ENCODE results near the gene ARL2BP.

Gene ARL2BP

DNA sequence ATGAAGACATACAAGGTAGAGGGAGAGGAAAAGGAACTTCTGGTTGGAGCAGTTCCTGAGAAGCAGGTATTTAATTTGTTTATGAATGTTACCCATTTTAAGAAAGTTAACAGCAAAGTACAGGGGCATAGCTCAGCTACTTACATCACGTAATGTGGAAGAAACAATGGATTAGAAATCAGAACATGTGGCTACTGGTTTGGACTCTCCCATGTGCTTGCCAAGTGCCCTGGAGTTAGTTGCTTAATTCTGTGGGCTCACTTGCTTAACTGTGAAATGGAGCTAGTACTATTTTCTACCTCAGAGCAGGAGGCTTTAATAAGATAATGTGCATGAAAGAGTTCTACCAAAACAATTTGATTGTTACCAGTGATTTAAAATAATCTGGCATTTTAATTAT, 31.6 kb upstream of the ARL2BP start:
- peaks cover 75% of the 10 kb centered on the region for H3K36me3 ChIP-seq (ENCODE audit: insufficient read depth, low read length)
- H3K4me3 ChIP-seq (ENCODE audit: low read depth, low read length), result no peak overlapping the region
- no peaks in the 10 kb centered on the region for H3K4me1 ChIP-seq (ENCODE audit: control insufficient read depth, insufficient read depth, low read length, unreplicated experiment)

DNA sequence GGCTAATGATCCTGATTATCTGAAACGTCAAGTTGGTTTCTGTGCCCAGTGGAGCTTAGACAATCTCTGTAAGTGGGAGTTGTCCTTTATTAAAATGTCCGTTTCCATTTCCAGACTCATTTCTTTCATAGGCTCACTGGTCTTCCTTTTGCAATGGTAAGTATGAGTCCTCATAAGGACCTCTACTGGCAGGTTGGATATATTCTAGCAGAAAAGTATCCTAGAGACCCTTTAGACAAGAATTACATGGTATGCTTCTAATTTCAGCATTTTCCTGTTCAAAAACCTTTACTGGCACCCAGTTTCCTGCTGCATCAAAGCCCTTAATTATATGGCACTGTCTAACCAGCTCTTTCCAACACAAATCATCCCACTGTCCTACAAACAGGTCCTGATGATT, 28.1 kb upstream of the ARL2BP start:
- Histone ChIP-seq H3K4me1 (ENCODE audit: control insufficient read depth, insufficient read depth, low read length, unreplicated experiment) (no peaks in the 10 kb centered on the region), H3K79me2 (ENCODE audit: control insufficient read depth, insufficient read depth, low read length, unreplicated experiment) (no peaks in the 10 kb centered on the region), H3K27ac (ENCODE audit: low read depth, low read length) (no peak overlapping the region), H3K27me3 (ENCODE audit: insufficient read depth, low read length) (no peaks in the 10 kb centered on the region), H3K4me3 (ENCODE audit: low read depth, low read length) (no peak overlapping the region), H3K36me3 (ENCODE audit: insufficient read depth, low read length) (peaks cover 83% of the 10 kb centered on the region), H2AFZ (ENCODE audit: low read length, unreplicated experiment) (no peak overlapping the region)

More for the DNA sequence above, 31.6 kb upstream of the ARL2BP start:
- H3K27ac ChIP-seq (ENCODE audit: low read depth, low read length), result no peak overlapping the region
- H2AFZ ChIP-seq (ENCODE audit: low read length, unreplicated experiment), result no peak overlapping the region
- H3K79me2 ChIP-seq (ENCODE audit: control insufficient read depth, insufficient read depth, low read length, unreplicated experiment), result no peaks in the 10 kb centered on the region
- no peaks in the 10 kb centered on the region for H3K27me3 ChIP-seq (ENCODE audit: insufficient read depth, low read length)

DNA sequence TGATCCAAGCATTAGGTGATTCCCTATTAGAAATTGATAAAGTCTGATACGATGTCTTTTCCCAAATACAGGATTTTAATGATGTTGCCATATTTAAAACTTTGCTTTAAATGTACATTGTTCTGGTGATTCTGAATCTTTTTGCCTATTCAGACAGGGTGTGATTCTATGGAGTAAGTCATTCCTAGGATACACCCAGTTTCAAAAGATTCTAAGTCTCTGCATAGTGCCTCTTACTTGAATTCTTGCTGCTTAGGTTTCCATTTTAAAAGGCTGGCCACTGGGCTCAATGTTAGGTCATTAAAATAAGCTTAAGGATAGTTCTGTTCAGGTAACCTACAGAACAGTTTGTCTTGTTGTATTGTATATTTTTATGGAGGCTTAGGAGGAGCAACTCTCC, 22.0 kb upstream of the ARL2BP start:
- H2AFZ ChIP-seq (ENCODE audit: low read length, unreplicated experiment), result no peak overlapping the region
- no peaks in the 10 kb centered on the region for H3K27me3 ChIP-seq (ENCODE audit: insufficient read depth, low read length)
- no peaks in the 10 kb centered on the region for H3K4me1 ChIP-seq (ENCODE audit: control insufficient read depth, insufficient read depth, low read length, unreplicated experiment)
- peaks cover 53% of the 10 kb centered on the region for H3K36me3 ChIP-seq (ENCODE audit: insufficient read depth, low read length)
- H3K79me2 ChIP-seq (ENCODE audit: control insufficient read depth, insufficient read depth, low read length, unreplicated experiment), result no peaks in the 10 kb centered on the region
- H3K27ac ChIP-seq (ENCODE audit: low read depth, low read length), result no peak overlapping the region
- no peak overlapping the region for H3K4me3 ChIP-seq (ENCODE audit: low read depth, low read length)

DNA sequence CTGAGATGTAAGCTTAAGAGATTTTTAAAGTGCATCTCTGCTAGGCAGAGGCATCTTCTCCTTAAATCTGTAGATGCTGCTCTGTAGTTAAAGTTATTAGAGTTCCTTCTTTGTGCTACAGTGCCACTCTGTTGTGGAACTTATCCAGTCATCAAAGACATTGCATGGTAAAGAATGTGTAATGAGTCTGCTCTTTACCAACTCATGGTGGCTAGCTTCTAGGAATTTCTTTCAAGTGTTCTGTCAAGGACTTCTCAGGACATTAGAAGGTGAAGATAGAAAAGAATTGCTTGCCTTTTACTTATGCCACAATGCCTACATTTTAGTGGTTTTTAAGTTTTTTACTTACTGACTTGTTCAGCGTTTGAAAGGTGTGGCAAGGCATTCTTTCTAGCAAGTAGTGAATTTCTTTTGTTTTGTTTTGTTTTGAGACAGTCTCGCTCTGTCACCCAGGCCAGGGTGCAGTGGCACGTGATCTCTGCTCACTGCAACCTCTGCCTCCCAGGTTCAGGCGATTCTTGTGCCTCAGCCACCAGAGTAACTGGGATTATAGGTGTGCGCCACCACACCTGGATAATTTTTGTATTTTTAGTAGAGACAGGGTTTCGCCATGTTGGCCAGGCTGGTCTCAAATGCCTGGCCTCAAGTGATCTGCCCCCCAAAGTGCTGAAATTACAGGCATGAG, 20.3 kb upstream of the ARL2BP start:
- Histone ChIP-seq H3K36me3 (ENCODE audit: insufficient read depth, low read length) (peaks cover 48% of the 10 kb centered on the region), H2AFZ (ENCODE audit: low read length, unreplicated experiment) (no peak overlapping the region), H3K4me3 (ENCODE audit: low read depth, low read length) (no peak overlapping the region), H3K27ac (ENCODE audit: low read depth, low read length) (no peak overlapping the region), H3K79me2 (ENCODE audit: control insufficient read depth, insufficient read depth, low read length, unreplicated experiment) (no peaks in the 10 kb centered on the region), H3K27me3 (ENCODE audit: insufficient read depth, low read length) (no peaks in the 10 kb centered on the region), H3K4me1 (ENCODE audit: control insufficient read depth, insufficient read depth, low read length, unreplicated experiment) (no peaks in the 10 kb centered on the region)

DNA sequence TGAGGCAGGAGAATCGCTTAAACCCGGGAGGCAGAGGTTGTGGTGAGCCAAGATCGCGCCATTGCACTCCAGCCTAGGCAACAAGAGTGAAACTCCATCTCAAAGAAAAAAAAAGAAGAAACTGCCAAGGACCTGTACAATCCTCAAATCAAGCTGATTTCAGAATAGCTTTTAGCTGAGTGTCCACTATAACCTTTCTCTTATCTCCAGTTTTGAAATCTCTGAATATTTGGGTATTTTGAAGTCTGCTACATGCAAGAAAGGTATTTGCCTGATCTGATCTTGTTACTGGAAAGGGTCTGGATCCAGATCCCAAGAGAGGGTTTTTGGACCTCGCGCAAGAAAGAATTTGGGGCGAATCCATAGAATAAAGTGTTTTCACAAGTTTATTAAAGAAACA, 19.1 kb upstream of the ARL2BP start:
- Histone ChIP-seq H3K79me2 (ENCODE audit: control insufficient read depth, insufficient read depth, low read length, unreplicated experiment) (no peaks in the 10 kb centered on the region), H3K4me1 (ENCODE audit: control insufficient read depth, insufficient read depth, low read length, unreplicated experiment) (no peaks in the 10 kb centered on the region), H2AFZ (ENCODE audit: low read length, unreplicated experiment) (no peak overlapping the region), H3K27me3 (ENCODE audit: insufficient read depth, low read length) (no peaks in the 10 kb centered on the region), H3K36me3 (ENCODE audit: insufficient read depth, low read length) (peaks cover 47% of the 10 kb centered on the region), H3K4me3 (ENCODE audit: low read depth, low read length) (no peak overlapping the region), H3K27ac (ENCODE audit: low read depth, low read length) (no peak overlapping the region)

DNA sequence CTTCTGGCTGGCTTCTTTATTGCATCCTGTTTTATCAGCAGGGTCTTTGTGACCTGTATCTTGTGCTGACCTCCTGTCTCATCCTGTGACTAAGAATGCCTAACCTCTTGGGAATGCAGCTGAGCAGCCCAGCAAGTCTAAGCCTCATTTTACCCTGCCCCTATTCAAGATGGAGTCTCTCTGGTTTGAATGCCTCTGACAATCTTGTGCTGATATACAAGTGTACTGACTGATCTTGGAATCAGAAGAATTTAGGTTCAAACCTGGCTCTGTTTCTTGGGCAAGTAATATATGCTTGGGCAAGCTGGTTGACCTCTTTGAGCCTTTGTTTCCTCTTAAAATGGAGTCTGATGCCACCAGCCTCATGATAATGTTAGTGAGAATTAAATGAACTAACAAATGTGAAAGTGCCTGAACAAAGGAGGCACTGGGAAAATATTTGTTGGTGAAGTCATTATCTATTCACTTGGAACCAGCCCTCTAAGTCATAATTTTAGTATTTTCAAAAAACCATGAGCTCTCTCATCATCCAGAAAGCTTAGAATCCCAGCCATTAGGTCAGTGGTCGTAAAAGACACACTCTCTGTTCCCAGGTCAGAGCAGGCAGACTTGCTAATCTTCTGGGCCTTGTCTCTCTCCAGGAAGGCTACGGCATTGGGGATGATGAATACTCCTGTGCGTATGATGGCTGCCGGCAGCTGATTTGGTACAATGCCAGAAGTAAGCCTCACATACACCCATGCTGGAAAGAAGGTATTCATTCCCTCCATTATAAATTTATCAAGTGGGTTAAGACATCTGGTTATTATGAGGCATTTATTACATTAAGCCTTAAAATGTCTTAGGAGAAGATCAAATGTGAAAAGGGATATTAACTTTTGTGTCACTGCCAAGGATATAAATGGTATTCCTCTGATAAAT, 18.1 kb upstream of the ARL2BP start:
- peaks cover 49% of the 10 kb centered on the region for H3K36me3 ChIP-seq (ENCODE audit: insufficient read depth, low read length)
- no peaks in the 10 kb centered on the region for H3K27me3 ChIP-seq (ENCODE audit: insufficient read depth, low read length)
- no peak overlapping the region for H2AFZ ChIP-seq (ENCODE audit: low read length, unreplicated experiment)
- no peaks in the 10 kb centered on the region for H3K4me1 ChIP-seq (ENCODE audit: control insufficient read depth, insufficient read depth, low read length, unreplicated experiment)
- H3K4me3 ChIP-seq (ENCODE audit: low read depth, low read length), result no peak overlapping the region
- no peaks in the 10 kb centered on the region for H3K79me2 ChIP-seq (ENCODE audit: control insufficient read depth, insufficient read depth, low read length, unreplicated experiment)
- H3K27ac ChIP-seq (ENCODE audit: low read depth, low read length), result no peak overlapping the region

DNA sequence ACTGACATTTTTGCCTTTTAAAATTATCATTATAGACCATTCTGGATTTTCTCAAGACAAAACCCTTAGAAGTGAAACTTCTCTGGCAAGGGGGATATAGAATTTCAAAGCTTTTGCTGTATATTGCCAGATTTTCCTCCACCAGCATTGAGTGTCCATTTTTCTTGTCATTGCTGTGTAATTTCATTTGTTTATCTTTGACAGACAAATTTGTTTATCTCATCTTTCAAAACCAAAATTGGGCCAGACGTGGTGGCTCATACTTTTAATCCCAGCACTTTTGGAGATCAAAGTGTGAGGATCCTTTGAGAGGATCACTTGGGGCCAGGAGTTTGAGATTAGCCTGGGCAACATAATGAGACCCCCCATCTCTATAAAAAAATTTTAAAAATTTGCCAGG, 16.0 kb upstream of the ARL2BP start:
- no peak overlapping the region for H3K27ac ChIP-seq (ENCODE audit: low read depth, low read length)
- no peaks in the 10 kb centered on the region for H3K27me3 ChIP-seq (ENCODE audit: insufficient read depth, low read length)
- no peaks in the 10 kb centered on the region for H3K4me1 ChIP-seq (ENCODE audit: control insufficient read depth, insufficient read depth, low read length, unreplicated experiment)
- no peak overlapping the region for H3K4me3 ChIP-seq (ENCODE audit: low read depth, low read length)
- no peaks in the 10 kb centered on the region for H3K79me2 ChIP-seq (ENCODE audit: control insufficient read depth, insufficient read depth, low read length, unreplicated experiment)
- no peak overlapping the region for H2AFZ ChIP-seq (ENCODE audit: low read length, unreplicated experiment)
- peaks cover 48% of the 10 kb centered on the region for H3K36me3 ChIP-seq (ENCODE audit: insufficient read depth, low read length)

DNA sequence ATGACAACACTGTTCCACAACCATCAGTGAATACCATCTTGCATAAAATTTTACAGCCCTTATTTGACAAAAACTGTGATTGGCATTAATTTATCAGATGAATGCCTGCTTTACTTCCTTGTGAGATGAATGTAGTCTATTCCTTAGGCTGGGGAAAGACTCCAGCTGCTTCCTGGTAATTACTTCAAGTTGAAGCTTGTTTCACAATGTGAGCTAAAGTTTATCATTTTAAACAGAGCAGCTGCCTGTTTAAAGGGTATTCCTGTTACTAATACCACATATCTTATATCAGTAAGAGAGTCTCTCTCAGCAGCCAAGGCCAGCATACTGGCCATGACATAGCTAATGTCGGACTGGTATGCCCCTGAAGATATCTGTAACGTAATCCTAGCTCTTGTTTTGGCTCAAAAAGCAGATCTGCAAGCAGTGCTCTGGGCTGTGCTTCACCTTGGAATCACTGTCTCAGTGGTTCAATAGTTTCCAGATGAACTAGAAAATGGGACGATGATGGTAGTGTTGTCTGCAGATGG, 13.2 kb upstream of the ARL2BP start:
- Histone ChIP-seq H3K4me3 (ENCODE audit: low read depth, low read length) (no peak overlapping the region), H3K36me3 (ENCODE audit: insufficient read depth, low read length) (peaks cover 51% of the 10 kb centered on the region), H3K27ac (ENCODE audit: low read depth, low read length) (no peak overlapping the region), H3K79me2 (ENCODE audit: control insufficient read depth, insufficient read depth, low read length, unreplicated experiment) (no peaks in the 10 kb centered on the region), H3K4me1 (ENCODE audit: control insufficient read depth, insufficient read depth, low read length, unreplicated experiment) (peaks cover 4% of the 10 kb centered on the region), H3K27me3 (ENCODE audit: insufficient read depth, low read length) (no peaks in the 10 kb centered on the region), H2AFZ (ENCODE audit: low read length, unreplicated experiment) (no peak overlapping the region)

DNA sequence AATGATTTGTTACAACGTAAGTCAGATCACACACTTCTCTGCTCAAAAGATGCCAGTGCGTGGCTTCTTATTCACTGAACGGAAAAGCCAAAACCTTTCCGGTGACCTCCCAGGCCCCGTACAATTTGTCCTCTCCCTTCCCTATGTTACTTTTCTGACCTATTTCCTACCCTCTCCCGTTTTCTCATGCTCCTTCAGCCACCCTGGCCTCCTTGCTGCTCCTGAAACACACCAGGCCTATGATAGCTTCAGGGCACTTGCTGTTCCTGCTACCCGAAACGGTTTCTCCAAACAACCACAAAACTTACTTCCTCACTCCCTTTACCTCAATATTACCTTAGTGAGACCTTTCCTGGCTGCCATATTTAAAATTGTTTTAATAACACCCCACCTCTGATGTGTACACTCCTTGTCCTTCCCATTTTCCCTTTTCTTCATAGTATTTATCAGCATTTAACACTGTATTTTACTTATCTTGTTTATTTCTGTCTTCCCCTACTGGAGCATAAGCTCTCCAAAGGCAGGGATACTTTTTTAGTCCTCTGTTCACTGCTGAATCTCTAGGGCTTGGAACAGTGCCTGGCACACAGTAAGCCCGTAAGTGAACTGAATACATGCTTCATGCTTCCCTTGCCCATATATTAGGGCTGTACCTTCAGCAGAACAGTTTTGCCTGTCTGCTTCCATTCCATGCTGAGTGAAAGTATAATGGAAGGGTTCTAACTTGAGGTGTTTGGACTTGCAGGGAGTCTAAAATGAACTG, 10.9 kb upstream of the ARL2BP start:
- H3K79me2 ChIP-seq (ENCODE audit: control insufficient read depth, insufficient read depth, low read length, unreplicated experiment), result no peaks in the 10 kb centered on the region
- H3K4me1 ChIP-seq (ENCODE audit: control insufficient read depth, insufficient read depth, low read length, unreplicated experiment), result peaks cover 4% of the 10 kb centered on the region
- H3K27me3 ChIP-seq (ENCODE audit: insufficient read depth, low read length), result no peaks in the 10 kb centered on the region
- H3K27ac ChIP-seq (ENCODE audit: low read depth, low read length), result no peak overlapping the region
- H2AFZ ChIP-seq (ENCODE audit: low read length, unreplicated experiment), result no peak overlapping the region
- peaks cover 45% of the 10 kb centered on the region for H3K36me3 ChIP-seq (ENCODE audit: insufficient read depth, low read length)
- H3K4me3 ChIP-seq (ENCODE audit: low read depth, low read length), result no peak overlapping the region

DNA sequence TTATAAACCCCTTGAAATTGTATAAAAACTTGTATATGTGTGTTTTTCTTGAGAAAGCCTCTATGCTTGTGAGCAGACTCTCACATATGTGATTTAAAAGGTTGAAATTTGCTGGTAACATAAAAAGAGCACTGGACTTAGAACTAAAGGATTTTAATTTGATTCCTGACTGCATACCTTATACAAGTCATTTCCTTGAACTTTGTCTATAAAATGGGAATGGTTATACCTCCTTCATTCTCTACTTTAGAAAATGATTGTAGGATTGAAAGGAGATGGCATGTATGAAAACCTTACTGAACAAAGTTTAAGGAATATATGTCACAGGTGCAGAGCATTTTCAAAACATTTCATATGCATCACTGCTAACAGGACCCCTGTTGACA, 10.4 kb upstream of the ARL2BP start:
- Histone ChIP-seq H3K27me3 (ENCODE audit: insufficient read depth, low read length) (no peaks in the 10 kb centered on the region), H3K36me3 (ENCODE audit: insufficient read depth, low read length) (peaks cover 42% of the 10 kb centered on the region), H3K27ac (ENCODE audit: low read depth, low read length) (no peak overlapping the region), H3K79me2 (ENCODE audit: control insufficient read depth, insufficient read depth, low read length, unreplicated experiment) (no peaks in the 10 kb centered on the region), H2AFZ (ENCODE audit: low read length, unreplicated experiment) (no peak overlapping the region), H3K4me1 (ENCODE audit: control insufficient read depth, insufficient read depth, low read length, unreplicated experiment) (peaks cover 4% of the 10 kb centered on the region), H3K4me3 (ENCODE audit: low read depth, low read length) (no peak overlapping the region)

Measured in ACC112 (cell line).